H9 (cell line): ENCODE results near the gene OTOGL. TPM values are rescaled to one million over a fixed set of nuclear protein-coding genes. Genes with fewer than 3 reads are reported as not detected.

Experiments used
- DNase-seq: peaks from one replicate; pipeline ENCODE4 v3.0.0-alpha.2; 2017
- H2AFZ ChIP-seq: one replicate; pipeline ENCODE4 v1.6.1; 2013; ENCODE audit warnings: mild to moderate bottlenecking, low read length, control low read depth, moderate library complexity
- H2AK5ac ChIP-seq: 2 replicates; pipeline ENCODE4 v1.6.1; 2013; ENCODE audit warnings: low read length, control low read depth, mixed read lengths; ENCODE audit not compliant: insufficient read length
- H2BK120ac ChIP-seq: one replicate; pipeline ENCODE4 v1.6.1; 2013; ENCODE audit warnings: low read depth, mild to moderate bottlenecking, low read length, control low read depth, inconsistent platforms; ENCODE audit not compliant: poor library complexity, severe bottlenecking
- H2BK12ac ChIP-seq: 2 replicates; pipeline ENCODE4 v1.6.1; 2013; ENCODE audit warnings: low read length, control low read depth, mixed read lengths, low read depth; ENCODE audit not compliant: insufficient read length
- H2BK15ac ChIP-seq: 2 replicates; pipeline ENCODE4 v1.6.1; 2013; ENCODE audit warnings: low read depth, low read length, control low read depth
- H2BK20ac ChIP-seq: one replicate; pipeline ENCODE4 v1.6.1; 2013; ENCODE audit warnings: low read depth, mild to moderate bottlenecking, low read length, control low read depth, inconsistent platforms; ENCODE audit not compliant: poor library complexity, severe bottlenecking
- H2BK5ac ChIP-seq: 2 replicates; pipeline ENCODE4 v1.6.1; 2013; ENCODE audit warnings: low read length, control low read depth, mixed read lengths; ENCODE audit not compliant: insufficient read length
- H3K14ac ChIP-seq: 2 replicates; pipeline ENCODE4 v1.6.1; 2013; ENCODE audit warnings: low read length, control low read depth; ENCODE audit not compliant: insufficient read depth
- H3K18ac ChIP-seq: 2 replicates; pipeline ENCODE4 v1.6.1; 2013; ENCODE audit warnings: low read depth, mild to moderate bottlenecking, mixed read lengths, low read length, control low read depth; ENCODE audit not compliant: insufficient read length
- H3K23ac ChIP-seq: 2 replicates; pipeline ENCODE4 v1.6.1; 2013; ENCODE audit warnings: low read length, control low read depth, mixed read lengths, low read depth; ENCODE audit not compliant: insufficient read length
- H3K23me2 ChIP-seq: 2 replicates; pipeline ENCODE4 v1.6.1; 2013; ENCODE audit warnings: low read depth, mild to moderate bottlenecking, mixed read lengths, low read length, control low read depth; ENCODE audit not compliant: insufficient read length, poor library complexity, severe bottlenecking
- H3K27ac ChIP-seq: 2 replicates; pipeline ENCODE4 v1.5.1; 2013; ENCODE audit warnings: low read length, control low read depth, mixed read lengths, low read depth; ENCODE audit not compliant: insufficient read length
- H3K27me3 ChIP-seq: 2 replicates; pipeline ENCODE4 v1.6.1; 2013; ENCODE audit warnings: low read length, control low read depth, inconsistent platforms; ENCODE audit not compliant: insufficient read depth
- H3K4ac ChIP-seq: 2 replicates; pipeline ENCODE4 v1.6.1; 2013; ENCODE audit warnings: low read depth, mild to moderate bottlenecking, control low read depth, inconsistent platforms, low read length, moderate library complexity
- H3K4me1 ChIP-seq: 2 replicates; pipeline ENCODE4 v1.6.1; 2013; ENCODE audit warnings: low read length, control low read depth, inconsistent platforms; ENCODE audit not compliant: insufficient read depth
- H3K4me2 ChIP-seq: 2 replicates; pipeline ENCODE4 v1.6.1; 2013; ENCODE audit warnings: low read length, control low read depth, mixed read lengths; ENCODE audit not compliant: insufficient read length, insufficient read depth
- H3K56ac ChIP-seq: 2 replicates; pipeline ENCODE4 v1.6.1; 2013; ENCODE audit warnings: low read depth, mild to moderate bottlenecking, mixed read lengths, low read length, control low read depth; ENCODE audit not compliant: insufficient read length
- H3K79me1 ChIP-seq: 2 replicates; pipeline ENCODE4 v1.6.1; 2013; ENCODE audit warnings: low read depth, mild to moderate bottlenecking, moderate library complexity, low read length, control low read depth, inconsistent platforms; ENCODE audit not compliant: insufficient read depth, poor library complexity, severe bottlenecking
- H3K79me2 ChIP-seq: 2 replicates; pipeline ENCODE4 v1.6.1; 2013; ENCODE audit warnings: low read length, control low read depth, inconsistent platforms; ENCODE audit not compliant: insufficient read depth
- H3K9ac ChIP-seq: 2 replicates; pipeline ENCODE4 v1.6.1; 2013; ENCODE audit warnings: low read length, control low read depth, mixed read lengths; ENCODE audit not compliant: insufficient read length; ENCODE audit errors: extremely low read depth
- H3K9me3 ChIP-seq: one replicate; pipeline ENCODE4 v1.6.1; 2013; ENCODE audit warnings: low read depth, low read length, inconsistent platforms; ENCODE audit not compliant: control insufficient read depth
- H3T11ph ChIP-seq: one replicate; pipeline ENCODE4 v1.6.1; 2013; ENCODE audit warnings: mild to moderate bottlenecking, low read length, control low read depth, inconsistent platforms
- H4K20me1 ChIP-seq: one replicate; pipeline ENCODE4 v1.6.1; 2013; ENCODE audit not compliant: control insufficient read depth, insufficient read length, insufficient read depth
- H4K5ac ChIP-seq: 2 replicates; pipeline ENCODE4 v1.6.1; 2013; ENCODE audit warnings: low read depth, mild to moderate bottlenecking, mixed read lengths, low read length, control low read depth; ENCODE audit not compliant: insufficient read length
- H4K8ac ChIP-seq: replicated peaks from 2 replicates; pipeline ENCODE4 v1.6.1; 2013; ENCODE audit warnings: low read length, control low read depth, mixed read lengths, low read depth; ENCODE audit not compliant: insufficient read length
- H4K91ac ChIP-seq: 2 replicates; pipeline ENCODE4 v1.6.1; 2013; ENCODE audit warnings: low read depth, mild to moderate bottlenecking, moderate library complexity, mixed read lengths, low read length, control low read depth; ENCODE audit not compliant: insufficient read length
- H3K27ac Mint-ChIP-seq, 3 experiments: 2 replicates in 2 of 3; 3 replicates in 1 of 3; pipeline ENCODE4 v1.8.0; 2020 to 2021; ENCODE audit warnings: mixed read lengths in 3 of 3, mild to moderate bottlenecking in 1 of 3, moderate library complexity in 1 of 3
- H3K27me3 Mint-ChIP-seq: 2 replicates; pipeline ENCODE4 v1.8.0; 2021; ENCODE audit warnings: low read depth, mild to moderate bottlenecking, moderate library complexity, mixed read lengths
- H3K36me3 Mint-ChIP-seq, 3 experiments: 2 replicates in 2 of 3; 3 replicates in 1 of 3; pipeline ENCODE4 v1.8.0; 2020 to 2021; ENCODE audit warnings: low read depth in 3 of 3, mixed read lengths in 3 of 3; ENCODE audit not compliant: insufficient read depth in 1 of 3
- H3K4me1 Mint-ChIP-seq, 2 experiments: 2 replicates each; pipeline ENCODE4 v1.8.0; 2020; ENCODE audit warnings: mixed read lengths in 2 of 2
- H3K4me3 Mint-ChIP-seq, 2 experiments: 2 replicates in 1 of 2; 3 replicates in 1 of 2; pipeline ENCODE4 v1.8.0; 2020 to 2021; ENCODE audit warnings: mild to moderate bottlenecking in 2 of 2, mixed read lengths in 2 of 2, moderate library complexity in 1 of 2
- H3K9me3 Mint-ChIP-seq, 2 experiments: 2 replicates in 1 of 2; 3 replicates in 1 of 2; pipeline ENCODE4 v1.8.0; 2020; ENCODE audit warnings: mild to moderate bottlenecking in 2 of 2, mixed read lengths in 2 of 2, moderate library complexity in 1 of 2
- WGBS: extraction: QIAGEN DNeasy Blood & Tissue Kit; methylation state at CpG from one replicate; pipeline ENCODE4 v1.1.7; 2013; ENCODE audit warnings: missing lambda C conversion rate, low lambda C conversion rate, mixed read lengths; ENCODE audit not compliant: insufficient read length; ENCODE audit errors: extremely low coverage; 5-methylcytosine and 5-hydroxymethylcytosine counted together
- total RNA-seq: library from RNA; stranded (reverse); gene quantifications from 2 replicates; pipeline ENCODE4 v1.2.1, GENCODE V29; 2021
- TF ChIP-seq, protein P1 (sequence below): fragments of 200-600 bp; sonication (generic); conservative IDR thresholded peaks from 3 replicates; pipeline ENCODE4 v1.8.0; 2021; ENCODE audit warnings: antibody characterized with exemption, mild to moderate bottlenecking

Gene OTOGL
- total RNA-seq, 1 experiment from 2014 or later = 0.11 TPM

DNA sequence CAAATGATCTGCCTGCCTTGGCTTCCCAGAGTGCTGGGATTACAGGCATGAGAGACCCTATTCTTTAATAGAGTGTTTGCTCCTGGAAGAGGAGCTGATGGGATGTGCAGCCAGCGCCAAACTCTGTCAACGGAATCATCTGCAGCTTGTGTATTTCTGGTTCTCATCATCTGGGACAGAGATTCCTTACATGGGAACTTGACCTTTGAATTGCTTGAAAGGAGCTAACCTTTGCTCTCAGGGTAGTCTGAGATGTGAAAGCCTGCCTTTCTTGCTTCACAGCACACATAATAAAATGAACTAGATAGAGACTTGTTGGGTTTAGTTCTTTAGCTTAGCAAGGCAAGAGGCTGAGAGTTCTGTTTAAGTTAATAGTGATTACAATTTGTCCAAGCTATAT is 120.0 kb downstream of the OTOGL start:
- no peak overlapping the region for H2AK5ac ChIP-seq
- no peaks in the 10 kb centered on the region for H3K79me2 ChIP-seq
- no peaks in the 10 kb centered on the region; the same call in 1 of the 2 replicates for H3K4me1 ChIP-seq
- no peak overlapping the region for H2BK12ac ChIP-seq
- no peak overlapping the region for H3K4ac ChIP-seq
- H3K23me2 ChIP-seq = no peaks in the 10 kb centered on the region
- no CpG with 5 or more reads among the region's 2 CpGs for WGBS
- no peak overlapping the region for H4K91ac ChIP-seq
- H3K4me2 ChIP-seq = no peak overlapping the region
- H4K5ac ChIP-seq = no peak overlapping the region
- H3K9me3 Mint-ChIP-seq = no peaks in the 10 kb centered on the region
- H2BK5ac ChIP-seq = no peak overlapping the region
- H3K4me3 Mint-ChIP-seq = no peak overlapping the region; a peak in 1 of 5 replicates
- no peak overlapping the region for H3K56ac ChIP-seq
- peaks cover 6 to 8% of the 10 kb centered on the region in 2 experiments for H3K4me1 Mint-ChIP-seq
- no peaks in the 10 kb centered on the region for H4K20me1 ChIP-seq
- no peak overlapping the region for H3K27ac ChIP-seq
- H2BK15ac ChIP-seq = no peak overlapping the region
- H3K27me3 ChIP-seq = no peaks in the 10 kb centered on the region
- no peak overlapping the region for H3K27ac Mint-ChIP-seq
- H3K9me3 ChIP-seq = no peaks in the 10 kb centered on the region
- H2AFZ ChIP-seq = no peak overlapping the region
- H3K27me3 Mint-ChIP-seq = no peaks in the 10 kb centered on the region
- H3K79me1 ChIP-seq = no peaks in the 10 kb centered on the region
- no peak for DNase-seq
- H4K8ac ChIP-seq = no peak overlapping the region
- H3T11ph ChIP-seq = no peak overlapping the region
- no peak overlapping the region for H3K9ac ChIP-seq
- H2BK120ac ChIP-seq = no peak overlapping the region
- TF ChIP-seq, protein P1, sequence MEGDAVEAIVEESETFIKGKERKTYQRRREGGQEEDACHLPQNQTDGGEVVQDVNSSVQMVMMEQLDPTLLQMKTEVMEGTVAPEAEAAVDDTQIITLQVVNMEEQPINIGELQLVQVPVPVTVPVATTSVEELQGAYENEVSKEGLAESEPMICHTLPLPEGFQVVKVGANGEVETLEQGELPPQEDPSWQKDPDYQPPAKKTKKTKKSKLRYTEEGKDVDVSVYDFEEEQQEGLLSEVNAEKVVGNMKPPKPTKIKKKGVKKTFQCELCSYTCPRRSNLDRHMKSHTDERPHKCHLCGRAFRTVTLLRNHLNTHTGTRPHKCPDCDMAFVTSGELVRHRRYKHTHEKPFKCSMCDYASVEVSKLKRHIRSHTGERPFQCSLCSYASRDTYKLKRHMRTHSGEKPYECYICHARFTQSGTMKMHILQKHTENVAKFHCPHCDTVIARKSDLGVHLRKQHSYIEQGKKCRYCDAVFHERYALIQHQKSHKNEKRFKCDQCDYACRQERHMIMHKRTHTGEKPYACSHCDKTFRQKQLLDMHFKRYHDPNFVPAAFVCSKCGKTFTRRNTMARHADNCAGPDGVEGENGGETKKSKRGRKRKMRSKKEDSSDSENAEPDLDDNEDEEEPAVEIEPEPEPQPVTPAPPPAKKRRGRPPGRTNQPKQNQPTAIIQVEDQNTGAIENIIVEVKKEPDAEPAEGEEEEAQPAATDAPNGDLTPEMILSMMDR = no peak
- no peak overlapping the region for H3K18ac ChIP-seq
- H3K23ac ChIP-seq = no peak overlapping the region
- no peak overlapping the region for H3K14ac ChIP-seq
- H3K36me3 Mint-ChIP-seq = no peaks in the 10 kb centered on the region
- H2BK20ac ChIP-seq = no peak overlapping the region
